ENCODE data around the gene UGT1A6. TPM values are rescaled to one million over a fixed set of nuclear protein-coding genes. Genes with fewer than 3 reads are reported as not detected.

The UGT1A6 gene
- total RNA-seq, 1 experiment from 2014 or later = not detected

GRCh38 chr2:233803292-233803911 is 110.7 kb downstream of the UGT1A6 start:
- Mint-ChIP-seq H3K27ac (no peak overlapping the region), H3K4me1 (no peaks in the 10 kb centered on the region), H3K9me3 (peaks cover 13% of the 10 kb centered on the region), H3K36me3 (no peaks in the 10 kb centered on the region), H3K27me3 (ENCODE audit: low read depth) (no peaks in the 10 kb centered on the region; the same call in 1 of the 2 replicates), H3K4me3 (no peak overlapping the region)
- DNase-seq (ENCODE audit: low spot score) (no peak), ATAC-seq (no peak)
- ChIA-PET CTCF (no interaction called here), POLR2A (interaction anchor here (0.7 kb wide), 1 partner anchor 230 kb away, joined by 3 read pairs; no protein-coding TSS in a partner anchor)
- TF ChIP-seq ZNF671 (CRISPR knock-in tag; IDR thresholded peaks at IDR 0.05) = no peak
- TF ChIP-seq ZBTB21 (CRISPR knock-in tag; IDR thresholded peaks at IDR 0.05; ENCODE audit: borderline replicate concordance) = no peak
- no peak for TF ChIP-seq ZNF232 (CRISPR knock-in tag; IDR thresholded peaks at IDR 0.05)
- no peak for TF ChIP-seq TEAD1 (CRISPR knock-in tag; IDR thresholded peaks at IDR 0.05)
- TF ChIP-seq STAT6 (CRISPR knock-in tag; conservative IDR thresholded peaks at IDR 0.05; ENCODE audit: low read depth) = no peak
- TF ChIP-seq ZNF396 (CRISPR knock-in tag; IDR thresholded peaks at IDR 0.05; ENCODE audit: borderline replicate concordance) = no peak
- no peak for TF ChIP-seq GABPB1 (CRISPR knock-in tag; IDR thresholded peaks at IDR 0.05)
- no peak for TF ChIP-seq NFATC4 (CRISPR knock-in tag; IDR thresholded peaks at IDR 0.05)

DNA sequence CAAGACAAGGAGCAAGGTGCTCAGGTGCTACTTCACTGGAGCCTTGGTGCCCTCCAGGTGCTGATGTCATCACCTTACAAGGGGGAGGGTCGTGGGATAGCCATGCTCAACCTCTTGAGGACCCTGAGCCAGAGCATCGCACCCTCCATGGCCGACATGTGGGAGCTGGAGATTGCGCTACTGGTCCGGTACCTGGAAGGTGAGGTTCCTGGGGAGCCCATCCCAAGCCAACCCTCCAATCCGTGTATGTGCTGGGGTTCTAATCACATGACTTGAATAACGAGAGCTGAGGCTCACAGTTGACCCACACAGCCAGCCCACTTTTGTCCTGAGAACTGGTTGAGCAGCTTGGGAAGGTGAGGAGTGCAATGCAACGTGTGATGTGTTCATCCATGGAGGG is 111.3 kb downstream of the UGT1A6 start:
- ChIA-PET POLR2A (interaction anchor here (0.7 kb wide), 1 partner anchor 230 kb away, joined by 3 read pairs; no protein-coding TSS in a partner anchor), CTCF (no interaction called here)
- Mint-ChIP-seq H3K4me3 (no peak overlapping the region), H3K27ac (no peak overlapping the region), H3K9me3 (peaks cover 13% of the 10 kb centered on the region), H3K36me3 (no peaks in the 10 kb centered on the region), H3K4me1 (no peaks in the 10 kb centered on the region), H3K27me3 (ENCODE audit: low read depth) (no peaks in the 10 kb centered on the region; the same call in 1 of the 2 replicates)
- DNase-seq (ENCODE audit: low spot score) (no peak), ATAC-seq (no peak)
- TF ChIP-seq ZBTB43 (CRISPR knock-in tag; IDR thresholded peaks at IDR 0.05) = no peak
- TF ChIP-seq ZBTB21 (CRISPR knock-in tag; IDR thresholded peaks at IDR 0.05; ENCODE audit: borderline replicate concordance) = no peak
- TF ChIP-seq USF1 (CRISPR knock-in tag; IDR thresholded peaks at IDR 0.05) = no peak
- TF ChIP-seq ZMAT4 (CRISPR knock-in tag; IDR thresholded peaks at IDR 0.05) = no peak
- no peak for TF ChIP-seq FOXJ3 (CRISPR knock-in tag; IDR thresholded peaks at IDR 0.05; ENCODE audit: borderline replicate concordance)
- no peak for TF ChIP-seq STAT6 (CRISPR knock-in tag; conservative IDR thresholded peaks at IDR 0.05; ENCODE audit: low read depth)
- no peak for TF ChIP-seq KAT7 (CRISPR knock-in tag; IDR thresholded peaks at IDR 0.05; ENCODE audit: borderline replicate concordance)
- TF ChIP-seq EMX1 (CRISPR knock-in tag; IDR thresholded peaks at IDR 0.05) = no peak
- TF ChIP-seq TCF7 (CRISPR knock-in tag; IDR thresholded peaks at IDR 0.05; ENCODE audit: low read depth) = no peak
- no peak for TF ChIP-seq ZNF416 (CRISPR knock-in tag; IDR thresholded peaks at IDR 0.05)
- TF ChIP-seq HMGXB4 (CRISPR knock-in tag; IDR thresholded peaks at IDR 0.05) = no peak
- TF ChIP-seq, protein P1, sequence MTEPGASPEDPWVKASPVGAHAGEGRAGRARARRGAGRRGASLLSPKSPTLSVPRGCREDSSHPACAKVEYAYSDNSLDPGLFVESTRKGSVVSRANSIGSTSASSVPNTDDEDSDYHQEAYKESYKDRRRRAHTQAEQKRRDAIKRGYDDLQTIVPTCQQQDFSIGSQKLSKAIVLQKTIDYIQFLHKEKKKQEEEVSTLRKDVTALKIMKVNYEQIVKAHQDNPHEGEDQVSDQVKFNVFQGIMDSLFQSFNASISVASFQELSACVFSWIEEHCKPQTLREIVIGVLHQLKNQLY (CRISPR knock-in tag; IDR thresholded peaks at IDR 0.05) = no peak
- no peak for TF ChIP-seq ZNF219 (CRISPR knock-in tag; IDR thresholded peaks at IDR 0.05; ENCODE audit: borderline replicate concordance)
- TF ChIP-seq ZNF423 (CRISPR knock-in tag; IDR thresholded peaks at IDR 0.05) = no peak
- no peak for TF ChIP-seq NFE2L1 (CRISPR knock-in tag; IDR thresholded peaks at IDR 0.05)
